Tibial nerve (tissue), 4 donors: ENCODE measurements around the gene SYN1. TPM values are rescaled to one million over a fixed set of nuclear protein-coding genes. Genes with fewer than 3 reads are reported as not detected.
"Not testable (repeated sequence)": the region's sequence is repeated elsewhere in the genome, so short reads cannot be mapped to it uniquely, and the experiment has no call there.

Source experiments
- DNase-seq, 2 donors: peaks; one replicate each; pipeline ENCODE4 v3.0.0-alpha.2; 2019; ENCODE audit warnings: low spot score in 2 of 2
- H3K27ac ChIP-seq, 4 donors: fragments of 200-600 bp; sonication (generic) in 3 of 4; one replicate each; pipeline ENCODE4 v1.5.1; 2017 to 2019; ENCODE audit warnings: mild to moderate bottlenecking in 1 of 4
- H3K27me3 ChIP-seq, 2 donors: fragments of 200-600 bp; sonication (generic) in 1 of 2; one replicate each; pipeline versions ENCODE4 v1.5.1 to v1.6.0; 2017 to 2019
- H3K36me3 ChIP-seq, 3 donors: fragments of 200-600 bp; sonication (generic); one replicate each; pipeline ENCODE4 v1.5.1; 2018 to 2019
- H3K4me1 ChIP-seq, 4 donors: fragments of 200-600 bp; sonication (generic) in 3 of 4; one replicate each; pipeline ENCODE4 v1.5.1; 2017 to 2019
- H3K4me3 ChIP-seq, 4 donors: fragments of 200-600 bp; sonication (generic) in 3 of 4; one replicate each; pipeline ENCODE4 v1.5.1; 2017 to 2019; ENCODE audit warnings: mild to moderate bottlenecking in 1 of 4, moderate library complexity in 1 of 4
- H3K9me3 ChIP-seq, 4 donors: fragments of 200-600 bp; sonication (generic) in 3 of 4; one replicate each; pipeline ENCODE4 v1.5.1; 2017 to 2019
- CTCF ChIP-seq, 5 experiments: fragments of 200-600 bp in 3 of 5; fragments of 450-650 bp in 2 of 5; sonication (generic) in 3 of 5; IDR thresholded peaks; one replicate each; pipeline ENCODE4 v1.5.1; 2016 to 2019; ENCODE audit warnings: antibody characterized with exemption in 5 of 5, mild to moderate bottlenecking in 3 of 5, moderate library complexity in 2 of 5
- EP300 ChIP-seq, 2 donors: sonication (generic); formaldehyde crosslinking; IDR thresholded peaks; one replicate each; pipeline ENCODE4 v1.6.1; 2017; ENCODE audit warnings: antibody characterized with exemption in 2 of 2, mild to moderate bottlenecking in 1 of 2
- POLR2A ChIP-seq, 2 donors: fragments of 450-650 bp; IDR thresholded peaks; one replicate each; pipeline ENCODE4 v1.6.1; 2017; ENCODE audit warnings: antibody characterized with exemption in 2 of 2, mild to moderate bottlenecking in 2 of 2, moderate library complexity in 2 of 2
- WGBS, 2 donors: methylation state at CpG; one replicate each; pipeline ENCODE4 v1.1.5; 2018; 5-methylcytosine and 5-hydroxymethylcytosine counted together
- total RNA-seq, 4 donors: library from RNA; depleted of rRNA; stranded (reverse); fragments of >200 nt; gene quantifications; one replicate each; pipeline ENCODE4 v1.1.0, GENCODE V29; 2016

The SYN1 gene
- 1 to 10 TPM in 1 of 4 donors, under 1 TPM in 1, not detected in 2; 0.42 to 1.2 TPM for total RNA-seq

DNA sequence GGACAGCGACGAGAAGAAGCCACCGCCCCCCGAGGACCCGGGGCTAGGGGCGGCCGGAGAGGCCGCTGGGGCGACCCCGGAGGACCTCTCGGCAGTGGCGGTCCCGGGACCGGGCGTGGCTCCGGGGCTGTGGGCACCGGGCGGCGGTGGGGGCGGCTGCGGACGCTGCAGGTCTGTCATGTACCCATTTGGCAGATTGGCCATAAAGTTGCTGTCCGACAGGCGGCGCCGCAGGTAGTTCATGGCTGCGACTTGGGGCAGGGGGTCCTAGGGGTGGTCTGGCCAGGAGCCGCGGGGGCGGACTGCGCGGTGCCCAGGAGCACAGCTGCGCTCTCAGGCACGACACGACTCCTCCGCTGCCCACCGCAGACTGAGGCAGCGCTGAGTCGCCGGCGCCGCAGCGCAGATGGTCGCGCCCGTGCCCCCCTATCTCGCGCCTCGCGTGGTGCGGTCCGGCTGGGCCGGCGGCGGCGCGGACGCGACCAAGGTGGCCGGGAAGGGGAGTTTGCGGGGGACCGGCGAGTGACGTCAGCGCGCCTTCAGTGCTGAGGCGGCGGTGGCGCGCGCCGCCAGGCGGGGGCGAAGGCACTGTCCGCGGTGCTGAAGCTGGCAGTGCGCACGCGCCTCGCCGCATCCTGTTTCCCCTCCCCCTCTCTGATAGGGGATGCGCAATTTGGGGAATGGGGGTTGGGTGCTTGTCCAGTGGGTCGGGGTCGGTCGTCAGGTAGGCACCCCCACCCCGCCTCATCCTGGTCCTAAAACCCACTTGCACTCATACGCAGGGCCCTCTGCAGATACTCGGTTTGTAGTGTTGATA lies at the start of gene SYN1:
Gene SYN1 (minus strand): TSS at position 372 of the 817 bp plus-strand sequence. CDS start 129 bp downstream, at position 243.
- Histone ChIP-seq H3K4me1 (peaks cover 0 to 2% (median 0%) of the 10 kb centered on the region in 4 donors), H3K4me3 (peak within 1 kb of the TSS in 2 of 4 donors; percentile 18 to 44), H3K36me3 (no peaks in the 10 kb centered on the region), H3K27ac (peak within 1 kb of the TSS in 1 of 4 donors; percentile 33), H3K27me3 (peaks cover 0 to 10% of the 10 kb centered on the region in 2 donors), H3K9me3 (no peaks in the 10 kb centered on the region)
- WGBS, 2 donors = 3 to 47% methylated on average over 6 to 67 of the region's 88 CpGs
- TF ChIP-seq CTCF (IDR thresholded peaks at IDR 0.05) (peak in 3 of 5 experiments; percentile 38 to 61 (median 42)), EP300 (IDR thresholded peaks at IDR 0.05) (peak in 1 of 2 donors; percentile 56), POLR2A (IDR thresholded peaks at IDR 0.05) (no peak)
- peak; percentile 44 to 51 for DNase-seq

- DNase-seq, H3K4me3 ChIP-seq, H3K9me3 ChIP-seq, H3K4me1 ChIP-seq, H3K27ac ChIP-seq, H3K27me3 ChIP-seq, H3K36me3 ChIP-seq: not testable (repeated sequence)
- WGBS, 2 donors = 71 to 85% methylated on average over 4 of the region's 4 CpGs
These were observed 46.1 kb upstream of the SYN1 start for GRCh38 chrX:47665797-47666196.

DNA sequence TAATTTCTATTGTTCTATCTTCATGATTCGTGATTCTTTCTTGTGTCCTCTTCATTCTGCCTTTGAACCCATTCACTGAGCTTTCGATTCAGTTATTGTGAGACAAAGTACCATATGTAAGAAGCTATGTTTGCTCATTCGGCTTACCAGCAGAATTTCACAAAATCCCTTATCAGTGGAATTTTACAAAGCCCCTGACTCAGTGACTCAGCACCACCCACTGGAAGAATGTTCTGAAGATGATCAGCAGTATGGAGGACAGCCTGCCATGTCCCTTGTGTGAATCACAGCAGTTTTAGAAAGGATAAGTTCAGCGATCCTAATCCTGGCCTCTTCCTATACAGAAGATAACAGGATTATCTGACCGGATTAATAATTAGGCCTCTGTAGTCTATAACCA lies 45.1 kb upstream of the SYN1 start:
- H3K27ac ChIP-seq = no peak overlapping the region
- no peak for TF ChIP-seq CTCF (IDR thresholded peaks at IDR 0.05)
- TF ChIP-seq EP300 (IDR thresholded peaks at IDR 0.05) = no peak
- TF ChIP-seq POLR2A (IDR thresholded peaks at IDR 0.05) = no peak
- H3K4me3 ChIP-seq = no peak overlapping the region
- H3K27me3 ChIP-seq = no peaks in the 10 kb centered on the region
- DNase-seq = no peak
- no peaks in the 10 kb centered on the region for H3K36me3 ChIP-seq
- peaks cover 0 to under 1% (median 0%) of the 10 kb centered on the region in 4 donors for H3K4me1 ChIP-seq
- no peaks in the 10 kb centered on the region for H3K9me3 ChIP-seq
- 72 to 83% methylated on average over 5 of the region's 5 CpGs for WGBS, 2 donors

- no peak overlapping the region for H3K4me3 ChIP-seq
- DNase-seq = no peak
- H3K27ac ChIP-seq = no peak overlapping the region
- H3K9me3 ChIP-seq = no peaks in the 10 kb centered on the region
- H3K4me1 ChIP-seq = peaks cover 0 to 10% (median 3%) of the 10 kb centered on the region in 4 donors
- H3K36me3 ChIP-seq = peaks cover 0 to under 1% (median 0%) of the 10 kb centered on the region in 3 donors
- no peaks in the 10 kb centered on the region for H3K27me3 ChIP-seq
- no peak for TF ChIP-seq EP300 (IDR thresholded peaks at IDR 0.05)
- TF ChIP-seq POLR2A (IDR thresholded peaks at IDR 0.05) = no peak
- TF ChIP-seq CTCF (IDR thresholded peaks at IDR 0.05) = no peak
- WGBS, 2 donors = 50 to 100% methylated on average over 1 of the region's 1 CpG
These were observed 42.5 kb upstream of the SYN1 start for GRCh38 chrX:47662144-47662657.

GRCh38 chrX:47661539-47661938 lies 41.9 kb upstream of the SYN1 start:
- WGBS, 2 donors = 89 to 90% methylated on average over 3 to 7 of the region's 7 CpGs
- no peaks in the 10 kb centered on the region for H3K9me3 ChIP-seq

More at GRCh38 chrX:47661539-47661938, 41.9 kb upstream of the SYN1 start:
- Histone ChIP-seq H3K4me3 (no peak overlapping the region), H3K27ac (no peak overlapping the region), H3K4me1 (peaks cover 0 to 10% (median 3%) of the 10 kb centered on the region in 4 donors), H3K36me3 (peaks cover 0 to 8% (median 0%) of the 10 kb centered on the region in 3 donors), H3K27me3 (no peaks in the 10 kb centered on the region)
- TF ChIP-seq EP300 (IDR thresholded peaks at IDR 0.05) (no peak), POLR2A (IDR thresholded peaks at IDR 0.05) (no peak), CTCF (IDR thresholded peaks at IDR 0.05) (no peak)
- DNase-seq = no peak
